Measurements from ENCODE around the gene UCN. TPM values are rescaled to one million over a fixed set of nuclear protein-coding genes. Genes with fewer than 3 reads are reported as not detected.
"Not testable (repeated sequence)": the region's sequence is repeated elsewhere in the genome, so short reads cannot be mapped to it uniquely, and the experiment has no call there.

The UCN gene
- total RNA-seq, 2 donors from 2014 or later = 0.74 to 1.0 TPM

GRCh38 chr2:27324720-27325119, 16.5 kb upstream of the UCN start:
- DNase-seq = no peak
- H3K36me3 ChIP-seq = peaks cover 9% of the 10 kb centered on the region
- H3K27me3 ChIP-seq = no peaks in the 10 kb centered on the region
- no peak overlapping the region for H3K9ac ChIP-seq (ENCODE audit: low read depth in 2 of 2, low read length in 2 of 2)
- no peak overlapping the region for H3K27ac ChIP-seq
- no peak for TF ChIP-seq CTCF (IDR thresholded peaks at IDR 0.05)
- no peak overlapping the region for H3K4me3 ChIP-seq
- intact Hi-C loops (cut with DNase I) = no loop called here
- H3K4me1 ChIP-seq = peaks cover 14% of the 10 kb centered on the region
- H3K9me3 ChIP-seq = no peaks in the 10 kb centered on the region

- Histone ChIP-seq H3K36me3 (peaks cover 9% of the 10 kb centered on the region), H3K27ac (peak overlapping the region; percentile 86), H3K9ac (ENCODE audit: low read depth in 2 of 2, low read length in 2 of 2) (peak overlapping the region; percentile 83 to 93), H3K4me3 (peak overlapping the region; percentile 78), H3K27me3 (no peaks in the 10 kb centered on the region), H3K4me1 (peaks cover 14% of the 10 kb centered on the region), H3K9me3 (no peaks in the 10 kb centered on the region)
- no peak for TF ChIP-seq CTCF (IDR thresholded peaks at IDR 0.05)
- no peak for DNase-seq
- intact Hi-C loops (cut with DNase I) = no loop called here
Observed at GRCh38 chr2:27323596-27324285, 15.5 kb upstream of the UCN start.

- intact Hi-C loops (cut with DNase I) = no loop called here
Observed at GRCh38 chr2:27322766-27323595, 14.7 kb upstream of the UCN start, which contains the start of gene MPV17. MPV17 (minus strand) TSS chr2:27323097; CDS start chr2:27322517, 580 bp downstream.

GRCh38 chr2:27322301-27322765, 14.1 kb upstream of the UCN start:
- H3K27ac ChIP-seq = peak overlapping the region; percentile 86
- intact Hi-C loops (cut with DNase I) = no loop called here
- peak overlapping the region; percentile 78 for H3K4me3 ChIP-seq
- H3K9me3 ChIP-seq = no peaks in the 10 kb centered on the region
- H3K36me3 ChIP-seq = peaks cover 9% of the 10 kb centered on the region
- peaks cover 14% of the 10 kb centered on the region for H3K4me1 ChIP-seq
- H3K27me3 ChIP-seq = no peaks in the 10 kb centered on the region
- peak overlapping the region; percentile 67 to 93 for H3K9ac ChIP-seq (ENCODE audit: low read depth in 2 of 2, low read length in 2 of 2)
- TF ChIP-seq CTCF (IDR thresholded peaks at IDR 0.05) = no peak
- DNase-seq = peak; percentile 21

More at GRCh38 chr2:27322766-27323595, 14.7 kb upstream of the UCN start, which contains the start of gene MPV17:
- no peaks in the 10 kb centered on the region for H3K9me3 ChIP-seq
- H3K4me1 ChIP-seq = peaks cover 14% of the 10 kb centered on the region
- peak within 1 kb of the TSS; percentile 86 for H3K27ac ChIP-seq
- no peak for TF ChIP-seq CTCF (IDR thresholded peaks at IDR 0.05)
- H3K27me3 ChIP-seq = no peaks in the 10 kb centered on the region
- DNase-seq = peak; percentile 95
- H3K36me3 ChIP-seq = peaks cover 9% of the 10 kb centered on the region
- H3K9ac ChIP-seq (ENCODE audit: low read depth in 2 of 2, low read length in 2 of 2) = peak within 1 kb of the TSS; percentile 83 to 93
- H3K4me3 ChIP-seq = peak within 1 kb of the TSS; percentile 78

- H3K9ac ChIP-seq (ENCODE audit: low read depth in 2 of 2, low read length in 2 of 2) = no peak overlapping the region
- H3K4me3 ChIP-seq = no peak overlapping the region
- peak; percentile 19 for TF ChIP-seq CTCF (IDR thresholded peaks at IDR 0.05)
- H3K4me1 ChIP-seq = peaks cover 14% of the 10 kb centered on the region
- no peaks in the 10 kb centered on the region for H3K36me3 ChIP-seq
- H3K27ac ChIP-seq = no peak overlapping the region
- no peaks in the 10 kb centered on the region for H3K27me3 ChIP-seq
- intact Hi-C loops (cut with DNase I) = no loop called here
- DNase-seq = peak; percentile 50
- H3K9me3 ChIP-seq = no peaks in the 10 kb centered on the region
Observed at GRCh38 chr2:27320958-27321543, 12.8 kb upstream of the UCN start.

GRCh38 chr2:27319839-27320238, 11.6 kb upstream of the UCN start:
- intact Hi-C loops (cut with DNase I); H3K27ac ChIP-seq; H3K4me3 ChIP-seq; H3K27me3 ChIP-seq; H3K9ac ChIP-seq (ENCODE audit: low read depth in 2 of 2, low read length in 2 of 2); DNase-seq; H3K9me3 ChIP-seq; H3K36me3 ChIP-seq: not testable (repeated sequence)
- peaks cover 14% of the 10 kb centered on the region for H3K4me1 ChIP-seq

Measured in colonic mucosa (tissue), 4 donors.